Parathyroid adenoma (tissue), 2 donors: ENCODE data around the gene TTC22.

Experiments
- H2AFZ ChIP-seq: fragments of 300-600 bp; sonication (generic); one replicate; pipeline ENCODE4 v1.7.0; 2017; ENCODE audit warnings: antibody characterized with exemption, mild to moderate bottlenecking
- H3K27ac ChIP-seq: fragments of 300-600 bp; sonication (generic); one replicate; pipeline ENCODE4 v1.7.0; 2017
- H3K27me3 ChIP-seq: fragments of 300-600 bp; sonication (generic); one replicate; pipeline ENCODE4 v1.7.0; 2017; ENCODE audit warnings: low read length; ENCODE audit not compliant: control insufficient read depth, insufficient read depth
- H3K36me3 ChIP-seq: fragments of 300-600 bp; sonication (generic); one replicate; pipeline ENCODE4 v1.7.0; 2017; ENCODE audit warnings: low read length; ENCODE audit not compliant: control insufficient read depth, insufficient read depth
- H3K4me1 ChIP-seq: fragments of 300-600 bp; sonication (generic); one replicate; pipeline ENCODE4 v1.7.0; 2017; ENCODE audit warnings: control low read depth
- H3K4me2 ChIP-seq: fragments of 300-600 bp; sonication (generic); one replicate; pipeline ENCODE4 v1.7.0; 2017; ENCODE audit warnings: low read length
- H3K4me3 ChIP-seq: fragments of 300-600 bp; sonication (generic); one replicate; pipeline ENCODE4 v1.7.0; 2017; ENCODE audit warnings: low read depth, low read length
- H3K79me2 ChIP-seq: fragments of 300-600 bp; sonication (generic); one replicate; pipeline ENCODE4 v1.7.0; 2017; ENCODE audit warnings: control low read depth
- H3K9ac ChIP-seq: fragments of 300-600 bp; sonication (generic); one replicate; pipeline ENCODE4 v1.7.0; 2017; ENCODE audit warnings: mild to moderate bottlenecking
- H3K9me3 ChIP-seq: fragments of 300-600 bp; sonication (generic); one replicate; pipeline ENCODE4 v1.7.0; 2017; ENCODE audit warnings: low read length; ENCODE audit not compliant: control insufficient read depth
- TF ChIP-seq, protein P1 (sequence below): fragments of 300-600 bp; sonication (generic); IDR thresholded peaks from one replicate; pipeline ENCODE4 v1.7.0; 2017; ENCODE audit warnings: antibody characterized with exemption, mild to moderate bottlenecking
- donor health status: primary hyperparathyroidism.

The TTC22 gene

DNA sequence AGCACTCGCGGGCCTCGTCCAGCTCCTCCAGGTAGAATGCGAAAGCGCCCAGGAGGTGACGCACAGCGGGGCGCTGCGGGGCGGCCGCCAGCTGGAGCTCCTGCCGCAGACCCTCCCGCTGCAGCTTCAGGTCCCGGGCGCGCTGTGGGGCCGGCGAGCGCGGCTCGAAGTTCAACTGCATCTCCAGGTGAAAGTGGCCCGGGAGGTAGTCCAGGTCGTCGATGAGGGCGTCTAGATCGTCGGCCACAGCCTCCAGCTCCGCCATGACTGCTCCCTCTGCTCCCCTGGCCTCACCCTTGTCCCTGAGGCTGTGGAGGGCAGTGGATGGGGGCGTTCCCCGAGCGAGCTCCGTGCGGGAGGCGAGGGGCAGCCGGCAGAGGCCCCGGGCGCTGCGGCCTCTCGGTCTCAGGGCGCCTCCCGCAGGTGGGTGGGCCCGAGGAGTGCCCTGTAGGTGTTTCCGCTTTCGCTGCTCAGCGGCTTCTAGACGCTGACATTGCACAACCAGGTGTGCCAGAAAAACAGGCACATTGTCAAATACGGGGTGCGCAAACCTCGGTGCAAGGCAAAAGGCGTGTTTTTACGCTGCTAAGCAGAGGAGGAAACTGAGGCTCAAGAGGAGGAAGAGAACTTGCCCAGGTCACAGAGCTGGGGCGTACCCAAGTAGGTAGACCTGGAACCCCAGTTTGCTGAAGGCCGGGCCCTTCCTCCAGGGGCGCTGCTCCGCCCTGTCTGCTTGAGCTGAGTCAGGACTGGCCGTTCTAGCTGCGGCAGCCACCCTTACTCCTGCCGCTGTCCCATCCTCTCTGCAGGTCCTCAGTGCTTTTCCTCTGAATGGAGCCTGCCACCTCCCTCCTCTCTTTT, at the start of gene TTC22:
Gene TTC22, minus strand, starts transcription at position 425 of the 861 bp plus-strand sequence. Its CDS starts 160 bp downstream, at position 265.
- no peaks in the 10 kb centered on the region for H3K9me3 ChIP-seq
- H3K27me3 ChIP-seq, result no peaks in the 10 kb centered on the region
- peak within 1 kb of the TSS; percentile 90 for H3K4me2 ChIP-seq
- H3K27ac ChIP-seq, result peak within 1 kb of the TSS; percentile 85
- H3K4me3 ChIP-seq, result peak within 1 kb of the TSS; percentile 78
- no peaks in the 10 kb centered on the region for H3K36me3 ChIP-seq
- H3K79me2 ChIP-seq, result no peaks in the 10 kb centered on the region
- TF ChIP-seq, protein P1, sequence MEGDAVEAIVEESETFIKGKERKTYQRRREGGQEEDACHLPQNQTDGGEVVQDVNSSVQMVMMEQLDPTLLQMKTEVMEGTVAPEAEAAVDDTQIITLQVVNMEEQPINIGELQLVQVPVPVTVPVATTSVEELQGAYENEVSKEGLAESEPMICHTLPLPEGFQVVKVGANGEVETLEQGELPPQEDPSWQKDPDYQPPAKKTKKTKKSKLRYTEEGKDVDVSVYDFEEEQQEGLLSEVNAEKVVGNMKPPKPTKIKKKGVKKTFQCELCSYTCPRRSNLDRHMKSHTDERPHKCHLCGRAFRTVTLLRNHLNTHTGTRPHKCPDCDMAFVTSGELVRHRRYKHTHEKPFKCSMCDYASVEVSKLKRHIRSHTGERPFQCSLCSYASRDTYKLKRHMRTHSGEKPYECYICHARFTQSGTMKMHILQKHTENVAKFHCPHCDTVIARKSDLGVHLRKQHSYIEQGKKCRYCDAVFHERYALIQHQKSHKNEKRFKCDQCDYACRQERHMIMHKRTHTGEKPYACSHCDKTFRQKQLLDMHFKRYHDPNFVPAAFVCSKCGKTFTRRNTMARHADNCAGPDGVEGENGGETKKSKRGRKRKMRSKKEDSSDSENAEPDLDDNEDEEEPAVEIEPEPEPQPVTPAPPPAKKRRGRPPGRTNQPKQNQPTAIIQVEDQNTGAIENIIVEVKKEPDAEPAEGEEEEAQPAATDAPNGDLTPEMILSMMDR, result peak; percentile 33
- peak within 1 kb of the TSS; percentile 76 for H2AFZ ChIP-seq
- H3K9ac ChIP-seq, result peak within 1 kb of the TSS; percentile 46
- peaks cover 1% of the 10 kb centered on the region for H3K4me1 ChIP-seq

DNA sequence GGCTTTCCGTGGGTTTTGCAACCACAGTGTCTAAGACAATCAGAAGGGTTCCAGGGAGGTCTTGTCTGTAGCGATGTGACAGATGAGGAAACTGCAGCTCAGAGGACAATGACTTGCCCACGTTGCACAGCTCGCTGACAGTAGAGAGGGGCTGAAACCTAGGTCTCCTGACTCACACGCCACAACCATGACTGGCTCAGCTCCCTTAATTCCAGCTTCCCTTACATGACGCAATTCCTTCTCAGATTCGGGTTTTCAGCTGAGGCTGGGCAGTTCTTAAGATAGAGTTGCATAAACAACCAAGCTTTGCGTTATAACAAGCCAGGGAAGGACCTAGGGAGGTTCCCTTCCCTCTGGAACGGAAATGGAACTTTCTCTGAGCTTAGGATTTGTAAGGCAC, 49.6 kb upstream of the TTC22 start:
- Histone ChIP-seq H3K4me2 (no peak overlapping the region), H3K36me3 (no peaks in the 10 kb centered on the region), H3K4me3 (no peak overlapping the region), H3K9me3 (no peaks in the 10 kb centered on the region), H3K79me2 (no peaks in the 10 kb centered on the region), H3K9ac (no peak overlapping the region), H3K27me3 (no peaks in the 10 kb centered on the region), H2AFZ (no peak overlapping the region), H3K27ac (no peak overlapping the region), H3K4me1 (peaks cover 3% of the 10 kb centered on the region)
- TF ChIP-seq, protein P1, result no peak

DNA sequence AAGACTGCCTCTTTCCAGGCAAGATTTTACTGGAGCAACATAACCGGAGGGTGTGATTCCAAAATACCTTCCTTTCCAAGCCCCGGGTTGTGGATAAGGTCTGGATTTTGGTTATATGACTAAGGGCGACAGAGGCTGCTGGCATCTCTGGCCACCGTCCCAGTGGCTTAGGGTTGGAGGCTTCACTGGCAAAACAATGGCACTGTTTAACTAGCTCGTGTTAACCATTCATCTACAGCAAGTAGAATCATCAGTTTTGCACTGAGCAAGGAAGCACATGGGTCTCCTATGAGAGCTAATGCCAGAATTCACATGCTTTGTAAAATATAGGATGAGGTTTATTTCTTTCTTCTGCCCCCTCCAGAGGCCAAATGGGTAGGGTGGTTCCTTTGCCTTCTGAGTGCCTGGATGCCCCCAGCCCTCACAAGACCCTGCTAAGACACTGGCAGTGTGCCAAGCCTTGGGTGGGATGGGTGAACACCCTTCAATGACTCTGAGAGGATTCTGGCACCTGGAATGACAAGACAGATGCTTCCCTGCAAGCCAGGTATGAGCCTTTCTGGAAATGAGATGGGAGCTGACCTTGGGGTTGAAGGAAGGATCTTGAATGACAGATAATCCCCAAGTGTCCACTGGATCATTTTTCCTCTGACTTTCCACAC, 49.1 kb upstream of the TTC22 start:
- TF ChIP-seq, protein P1, result no peak
- peaks cover 3% of the 10 kb centered on the region for H3K4me1 ChIP-seq
- no peak overlapping the region for H3K4me3 ChIP-seq

DNA sequence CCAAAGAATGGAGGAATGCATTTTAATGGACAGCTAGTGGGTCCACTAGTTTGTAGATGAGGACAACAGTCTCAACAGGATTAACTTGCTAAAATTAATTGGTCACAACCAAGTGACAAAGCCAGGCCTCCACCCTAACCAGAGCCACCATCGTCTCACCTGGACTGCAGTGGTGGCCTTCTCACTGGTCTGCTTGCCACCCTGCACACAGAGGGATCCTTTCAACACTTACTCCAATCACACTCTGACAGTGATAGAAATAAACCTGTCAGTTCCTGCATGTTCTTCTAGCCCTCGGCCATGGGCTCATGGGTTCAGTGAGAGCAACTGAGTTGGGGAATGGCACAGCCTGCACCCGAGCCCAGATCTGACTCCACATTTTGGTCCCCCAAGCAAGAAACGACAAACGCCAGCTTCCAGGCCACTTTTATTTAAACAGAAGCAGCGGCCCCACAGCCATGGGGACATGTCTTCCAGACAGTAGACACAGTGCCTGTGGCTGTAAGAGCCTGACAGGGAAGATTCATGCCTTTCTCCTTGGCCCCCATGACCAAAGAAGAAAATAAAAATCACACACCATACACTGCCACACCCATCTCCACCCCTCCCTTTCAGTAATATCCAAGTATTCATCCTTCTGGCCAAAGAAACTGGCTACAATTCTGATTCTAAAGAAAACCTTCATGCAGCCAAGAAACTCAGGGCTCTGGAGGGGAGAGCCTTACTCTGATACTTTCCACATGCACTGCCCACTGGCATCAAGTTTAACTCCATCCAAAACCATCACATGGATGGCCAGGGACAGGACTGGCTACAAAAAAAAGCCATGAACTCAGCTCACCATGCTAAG, 48.3 kb upstream of the TTC22 start:
- H3K9me3 ChIP-seq, result no peaks in the 10 kb centered on the region
- H2AFZ ChIP-seq, result no peak overlapping the region
- H3K79me2 ChIP-seq, result no peaks in the 10 kb centered on the region
- TF ChIP-seq, protein P1, result no peak
- no peak overlapping the region for H3K9ac ChIP-seq
- H3K4me1 ChIP-seq, result peaks cover 3% of the 10 kb centered on the region
- no peaks in the 10 kb centered on the region for H3K36me3 ChIP-seq
- no peak overlapping the region for H3K27ac ChIP-seq
- no peak overlapping the region for H3K4me3 ChIP-seq
- H3K27me3 ChIP-seq, result no peaks in the 10 kb centered on the region
- no peak overlapping the region for H3K4me2 ChIP-seq

More for the DNA sequence above, 49.1 kb upstream of the TTC22 start:
- H3K9me3 ChIP-seq, result no peaks in the 10 kb centered on the region
- no peaks in the 10 kb centered on the region for H3K79me2 ChIP-seq
- no peaks in the 10 kb centered on the region for H3K36me3 ChIP-seq
- no peak overlapping the region for H3K9ac ChIP-seq
- H2AFZ ChIP-seq, result no peak overlapping the region
- H3K4me2 ChIP-seq, result no peak overlapping the region
- H3K27me3 ChIP-seq, result no peaks in the 10 kb centered on the region
- H3K27ac ChIP-seq, result no peak overlapping the region
